GM19025 (cell line): Measurements from ENCODE around the gene PAGE1.
A peak's percentile ranks its signal among the peaks of the same experiment; 100 is the strongest.
"Not testable (repeated sequence)": the region's sequence is repeated elsewhere in the genome, so short reads cannot be mapped to it uniquely, and the experiment has no call there.

Source experiments
- ATAC-seq: cut with Tn5 transposase; IDR thresholded peaks from one replicate; pipeline ENCODE4 v1.9.1; 2021; ENCODE audit warnings: mild to moderate bottlenecking, low read depth, moderate library complexity; ENCODE audit not compliant: unreplicated experiment

The PAGE1 gene, protein sequence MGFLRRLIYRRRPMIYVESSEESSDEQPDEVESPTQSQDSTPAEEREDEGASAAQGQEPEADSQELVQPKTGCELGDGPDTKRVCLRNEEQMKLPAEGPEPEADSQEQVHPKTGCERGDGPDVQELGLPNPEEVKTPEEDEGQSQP

DNA sequence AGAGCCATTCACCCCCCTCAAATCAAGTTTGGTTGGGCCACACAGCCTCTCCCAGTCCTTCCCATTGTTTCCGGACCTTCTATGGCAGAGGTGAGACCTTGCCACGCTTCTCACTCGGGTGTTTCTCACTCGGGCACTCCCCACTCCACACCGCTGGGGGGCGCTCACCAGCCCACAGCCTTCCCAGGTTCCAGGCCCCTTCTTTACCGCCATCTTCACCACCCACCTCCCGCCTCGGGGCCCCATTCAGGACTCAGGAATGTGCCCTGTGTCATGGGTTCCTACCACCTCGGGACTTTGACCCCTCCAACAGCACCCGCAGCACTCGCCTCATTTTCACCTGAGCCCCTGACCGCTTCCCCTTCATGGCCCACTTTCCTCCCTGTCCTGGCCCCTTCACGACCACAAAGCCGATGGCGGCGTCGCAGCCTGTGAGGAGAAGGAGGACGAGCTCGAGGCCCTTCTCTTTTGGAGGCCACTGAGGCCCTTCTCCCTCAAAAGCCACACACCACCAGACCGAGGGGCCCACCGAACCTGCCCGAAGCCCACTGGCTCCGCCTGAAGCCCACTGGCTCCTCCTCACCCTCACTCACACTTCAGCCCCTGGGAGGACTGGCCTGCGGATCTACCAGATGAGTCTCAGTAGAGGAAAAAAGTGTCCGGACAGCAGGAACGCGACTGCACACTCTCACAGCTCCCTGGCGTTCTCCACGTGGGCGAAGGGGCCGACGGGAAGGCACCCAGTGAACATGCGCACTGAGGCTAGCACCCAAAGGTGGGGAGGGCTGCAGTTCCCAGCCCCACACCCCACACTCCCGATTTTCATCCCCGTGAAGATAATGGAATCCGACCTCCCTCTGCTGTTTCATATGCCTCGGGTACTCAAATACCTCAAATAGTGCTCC, at the start of gene PAGE1:
Gene PAGE1, minus strand, starts transcription at position 709 of the 905 bp plus-strand sequence. CDS start 1,214 bp downstream, outside the sequence.
- no peak for ATAC-seq

DNA sequence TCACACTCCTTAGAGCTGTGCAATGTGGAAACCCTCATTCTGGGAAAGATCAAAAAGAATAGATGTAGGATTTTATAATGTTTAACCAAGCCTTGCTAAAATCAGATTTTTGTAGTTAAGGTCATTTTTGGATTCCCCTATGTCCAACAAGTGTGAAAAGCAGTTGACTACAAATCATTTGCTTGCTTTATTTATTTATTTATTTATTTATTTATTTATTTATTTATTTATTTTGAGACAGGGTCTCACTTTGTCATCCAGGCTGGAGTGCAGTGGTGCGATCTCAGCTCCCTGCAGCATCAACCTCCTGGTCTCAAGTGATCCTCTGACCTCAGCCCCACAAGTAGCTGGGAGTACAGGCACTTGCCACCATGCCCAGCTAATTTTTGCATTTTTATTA, 45.7 kb upstream of the PAGE1 start:
- not testable (repeated sequence) for ATAC-seq

- no peak for ATAC-seq
These were observed 32.1 kb upstream of the PAGE1 start for GRCh38 chrX:49727847-49728246.

GRCh38 chrX:49726966-49727365, 31.2 kb upstream of the PAGE1 start:
- ATAC-seq, result no peak

- ATAC-seq, result no peak
These were observed 30.4 kb upstream of the PAGE1 start for GRCh38 chrX:49725923-49726904.

- no peak for ATAC-seq
These were observed 29.6 kb upstream of the PAGE1 start for GRCh38 chrX:49725401-49725800.

DNA sequence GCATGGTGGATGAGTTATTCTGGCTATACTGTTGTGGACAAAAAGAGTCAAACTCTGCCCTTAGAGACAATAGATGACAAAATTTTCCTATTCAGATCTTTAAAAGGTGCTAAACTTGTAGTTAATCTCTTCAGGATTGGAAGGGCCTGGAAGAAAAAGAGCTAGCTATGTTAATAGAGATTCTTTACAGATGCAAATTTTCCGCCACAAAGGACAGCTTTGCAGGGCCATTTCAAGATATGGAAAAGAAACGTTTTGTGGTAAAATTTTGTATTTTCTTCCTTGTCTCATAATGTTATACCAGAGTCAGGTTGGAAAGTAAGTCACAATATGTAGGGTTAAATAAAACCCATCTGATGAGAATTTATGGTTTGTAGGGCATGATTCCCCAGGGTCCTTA, 24.3 kb upstream of the PAGE1 start:
- ATAC-seq, result not testable (repeated sequence)

DNA sequence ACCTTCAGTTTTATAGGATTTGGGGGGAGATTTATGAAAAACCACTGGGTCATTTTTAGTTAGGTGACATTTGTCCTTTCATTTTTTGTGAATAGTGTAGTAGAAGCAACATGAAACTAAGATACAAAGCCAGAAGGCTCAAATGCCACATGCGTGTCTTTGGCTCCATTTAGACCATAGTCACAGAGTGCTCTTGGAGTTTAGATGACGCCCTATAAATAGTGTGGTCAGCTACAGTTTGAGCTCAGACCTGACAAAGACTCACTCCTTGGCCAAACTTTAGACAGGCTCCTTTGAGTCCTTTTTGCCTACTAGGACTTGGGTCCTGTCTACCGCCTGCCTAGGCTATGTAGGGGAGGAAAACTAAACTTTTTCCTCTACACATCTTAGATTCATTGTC, 16.8 kb upstream of the PAGE1 start:
- ATAC-seq, result no peak

GRCh38 chrX:49710744-49711319, 15.0 kb upstream of the PAGE1 start:
- ATAC-seq, result no peak

DNA sequence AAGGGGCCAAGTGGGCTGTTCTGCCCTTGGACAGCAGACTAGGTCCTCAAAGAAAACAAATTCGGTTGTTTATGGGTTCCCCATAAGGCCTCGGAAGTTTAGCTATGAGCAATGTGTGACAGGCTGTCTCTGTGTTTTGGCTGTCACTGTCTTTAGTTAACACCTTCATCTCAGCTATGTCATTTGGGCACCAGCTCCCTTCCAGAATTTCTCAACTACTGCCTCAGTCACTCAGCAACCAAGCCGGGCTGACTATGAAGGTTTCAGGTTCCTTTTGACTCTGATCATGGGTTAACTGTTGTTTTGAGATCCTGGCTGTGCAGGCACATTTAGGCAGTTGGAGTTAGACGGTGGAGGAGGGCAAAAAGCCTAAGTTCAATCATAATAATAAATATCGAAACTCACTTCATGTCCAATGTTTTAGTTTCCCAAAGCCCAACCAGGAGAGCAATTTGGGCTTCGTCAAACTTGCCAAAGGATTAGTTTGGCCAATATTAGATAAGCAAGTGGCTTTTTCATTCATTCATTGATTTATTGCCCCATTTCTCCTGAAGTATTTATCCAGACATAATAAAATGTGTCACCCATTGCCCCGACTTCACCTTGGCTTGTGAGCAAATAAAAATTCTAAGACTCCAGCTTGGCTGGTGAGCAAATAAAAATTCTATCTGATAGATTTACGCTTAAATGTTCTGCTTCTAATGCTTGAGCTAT, 9.1 kb upstream of the PAGE1 start:
- no peak for ATAC-seq

GRCh38 chrX:49701933-49702332, 6.1 kb upstream of the PAGE1 start:
- no peak for ATAC-seq

- no peak for ATAC-seq
These were observed 5.5 kb upstream of the PAGE1 start for GRCh38 chrX:49701323-49701722.

DNA sequence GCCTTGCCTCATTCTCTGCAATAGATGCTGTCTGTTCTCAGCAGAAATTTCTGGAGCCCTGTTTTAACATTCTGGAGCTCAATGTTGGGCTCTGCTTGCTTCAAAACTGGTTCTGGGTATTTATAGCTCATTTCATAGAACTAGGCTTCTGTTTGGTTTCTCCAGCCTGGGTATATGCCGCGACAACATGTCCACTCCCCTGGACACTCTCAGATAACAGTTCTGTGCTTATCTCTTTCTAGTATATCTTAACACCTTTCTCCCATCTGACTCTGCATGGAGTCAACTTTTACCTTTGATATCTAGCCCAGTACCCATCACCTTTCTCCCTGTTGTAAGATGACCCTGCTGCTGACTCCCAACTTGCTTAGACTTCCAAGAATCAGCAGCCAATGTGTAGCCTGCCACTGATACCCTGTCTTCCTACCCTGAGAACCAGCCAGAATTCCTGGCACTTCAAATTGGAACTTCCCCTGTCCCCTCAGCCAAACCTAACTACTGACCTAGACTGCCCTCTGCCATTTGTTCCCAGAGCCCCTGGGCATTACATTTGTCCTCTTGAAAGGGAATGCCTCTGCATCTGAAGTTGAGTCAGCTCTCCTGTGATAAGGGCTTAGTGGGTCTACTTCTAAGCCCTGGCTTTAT, 20.6 kb downstream of the PAGE1 start:
- no peak for ATAC-seq

GRCh38 chrX:49673394-49673793, 22.4 kb downstream of the PAGE1 start:
- ATAC-seq, result no peak

DNA sequence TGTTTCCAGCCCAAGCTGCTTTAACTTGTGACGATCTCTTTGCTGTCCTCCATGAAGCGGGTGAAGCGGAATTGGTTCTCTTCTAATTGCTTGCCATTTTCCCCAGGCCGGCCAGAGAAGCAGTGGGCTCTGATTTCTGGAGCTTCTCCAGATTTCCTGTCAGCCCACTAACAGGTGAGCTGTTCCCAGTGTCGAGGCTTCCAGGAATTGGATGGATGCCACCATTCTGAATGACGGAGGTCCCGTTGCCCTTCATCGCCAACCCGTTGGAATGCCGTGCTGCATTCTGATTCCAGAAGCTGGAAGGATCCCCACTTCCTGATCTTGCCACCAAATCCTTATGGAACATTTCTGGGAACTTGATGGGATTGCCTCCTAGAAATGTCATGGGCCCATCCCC, 31.0 kb downstream of the PAGE1 start:
- ATAC-seq, result no peak

GRCh38 chrX:49661881-49662280, 33.9 kb downstream of the PAGE1 start:
- ATAC-seq, result no peak

DNA sequence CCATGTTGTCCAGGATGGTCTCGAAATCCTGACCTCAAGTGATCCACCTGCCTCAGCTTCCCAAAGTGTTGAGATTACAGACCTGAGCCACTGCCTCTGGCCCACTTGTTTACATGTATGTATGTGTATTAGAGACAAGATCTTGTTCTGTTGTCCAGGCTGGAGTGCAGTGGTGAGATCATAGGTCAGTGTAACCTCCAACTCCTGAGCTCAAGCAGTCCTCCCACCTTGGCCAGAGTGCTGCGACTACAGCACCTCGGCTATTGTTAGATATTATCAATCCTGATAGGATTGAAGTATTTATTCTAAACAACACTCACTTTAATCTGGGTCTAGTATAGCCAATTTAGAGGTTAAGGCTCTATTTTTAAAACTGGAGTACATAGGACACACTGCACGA, 36.0 kb downstream of the PAGE1 start:
- ATAC-seq, result no peak

- ATAC-seq, result peak; percentile 55
These were observed 39.3 kb downstream of the PAGE1 start for GRCh38 chrX:49656533-49656932.

DNA sequence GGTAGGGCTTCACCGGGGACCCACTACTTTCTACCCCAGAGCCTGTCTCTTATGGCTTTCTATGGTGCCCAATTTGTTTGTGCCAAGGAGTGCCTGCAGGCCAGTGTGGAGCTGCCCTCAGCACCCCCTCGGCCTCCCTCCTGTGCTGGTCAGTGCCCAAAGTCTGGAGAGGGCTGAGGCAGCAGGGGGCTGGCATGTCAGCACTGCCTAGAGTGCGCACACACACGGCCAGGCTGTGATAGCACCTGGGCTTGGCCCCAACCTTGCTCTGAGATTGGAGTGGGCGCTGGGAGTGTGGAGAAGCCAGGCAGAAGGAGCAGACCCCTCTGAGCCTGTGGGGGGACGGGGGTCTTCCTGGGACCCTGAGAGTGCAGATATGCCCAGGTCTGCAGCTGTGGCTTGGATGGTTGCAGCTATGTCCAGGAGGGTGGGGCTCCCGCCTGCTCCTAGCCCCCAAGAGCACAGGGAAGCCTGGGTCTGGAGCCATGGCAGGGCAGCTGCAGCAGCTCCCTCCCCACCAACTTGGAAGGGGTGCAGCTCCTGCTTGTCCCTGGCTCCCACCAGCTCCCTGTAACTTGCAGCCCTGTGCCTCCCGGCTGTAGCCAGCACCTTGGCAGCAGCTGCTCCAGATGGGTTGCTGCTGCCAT, 50.7 kb downstream of the PAGE1 start:
- ATAC-seq, result no peak
